SH-SY5Y (cell line): ENCODE data around the gene MYO1D.

Source experiments
- GATA2 ChIP-seq: IDR thresholded peaks from 2 replicates; pipeline ENCODE4 v1.6.1; 2011; ENCODE audit warnings: mild to moderate bottlenecking, low read depth, low read length
- GATA3 ChIP-seq: IDR thresholded peaks from 2 replicates; pipeline ENCODE4 v1.6.1; 2011; ENCODE audit warnings: low read depth, mild to moderate bottlenecking, low read length, moderate library complexity

GRCh38 chr17:32626379-32626791 is 250.5 kb downstream of the MYO1D start:
- TF ChIP-seq GATA2 (no peak), GATA3 (no peak)
